ENCODE results near the gene COMTD1.
"Not testable (repeated sequence)": the region's sequence is repeated elsewhere in the genome, so short reads cannot be mapped to it uniquely, and the experiment has no call there.

The COMTD1 gene

GRCh38 chr10:75226656-75227055, 9.1 kb downstream of the COMTD1 start:
- no peak for DNase-seq (ENCODE audit: low read depth)
- TF ChIP-seq CTCF (IDR thresholded peaks at IDR 0.05; ENCODE audit: control insufficient read depth, insufficient read depth, low read depth, low read length, missing control alignments), result no peak
- no peak overlapping the region for H3K4me3 ChIP-seq (ENCODE audit: control insufficient read depth, low read depth, low read length)

- TF ChIP-seq CTCF (IDR thresholded peaks at IDR 0.05; ENCODE audit: control insufficient read depth, insufficient read depth, low read depth, low read length, missing control alignments), result no peak
- no peak for DNase-seq (ENCODE audit: low read depth)
- no peak overlapping the region for H3K4me3 ChIP-seq (ENCODE audit: control insufficient read depth, low read depth, low read length)
Observed at GRCh38 chr10:75226095-75226494, 9.7 kb downstream of the COMTD1 start.

GRCh38 chr10:75223507-75223906, 12.2 kb downstream of the COMTD1 start:
- no peak for DNase-seq (ENCODE audit: low read depth)
- no peak for TF ChIP-seq CTCF (IDR thresholded peaks at IDR 0.05; ENCODE audit: control insufficient read depth, insufficient read depth, low read depth, low read length, missing control alignments)
- H3K4me3 ChIP-seq (ENCODE audit: control insufficient read depth, low read depth, low read length), result no peak overlapping the region

GRCh38 chr10:75221492-75221891, 14.3 kb downstream of the COMTD1 start:
- not testable (repeated sequence) for DNase-seq (ENCODE audit: low read depth); H3K4me3 ChIP-seq (ENCODE audit: control insufficient read depth, low read depth, low read length)

GRCh38 chr10:75220274-75220673, 15.5 kb downstream of the COMTD1 start:
- no peak overlapping the region for H3K4me3 ChIP-seq (ENCODE audit: control insufficient read depth, low read depth, low read length)
- no peak for DNase-seq (ENCODE audit: low read depth)
- TF ChIP-seq CTCF (IDR thresholded peaks at IDR 0.05; ENCODE audit: control insufficient read depth, insufficient read depth, low read depth, low read length, missing control alignments), result no peak

- TF ChIP-seq CTCF (IDR thresholded peaks at IDR 0.05; ENCODE audit: control insufficient read depth, insufficient read depth, low read depth, low read length, missing control alignments), result no peak
- H3K4me3 ChIP-seq (ENCODE audit: control insufficient read depth, low read depth, low read length), result no peak overlapping the region
- DNase-seq (ENCODE audit: low read depth), result no peak
Observed at GRCh38 chr10:75212343-75212742, 23.4 kb downstream of the COMTD1 start.

GRCh38 chr10:75211007-75211691, 24.6 kb downstream of the COMTD1 start:
- no peak for TF ChIP-seq CTCF (IDR thresholded peaks at IDR 0.05; ENCODE audit: control insufficient read depth, insufficient read depth, low read depth, low read length, missing control alignments)
- H3K4me3 ChIP-seq (ENCODE audit: control insufficient read depth, low read depth, low read length), result peak overlapping the region; percentile 90
- DNase-seq (ENCODE audit: low read depth), result no peak
